PFSK-1 (cell line): ENCODE results near the gene TTC3.

Source experiments
- POLR2AphosphoS5 ChIP-seq: IDR thresholded peaks from 2 replicates; pipeline ENCODE4 v1.6.1; 2012; ENCODE audit warnings: low read depth, mild to moderate bottlenecking, control low read depth, low read length, moderate library complexity
- REST ChIP-seq, 2 experiments: IDR thresholded peaks; 2 replicates each; pipeline versions ENCODE4 v1.6.1 to v1.8.0; 2011 to 2012; ENCODE audit warnings: low read depth in 2 of 2, low read length in 2 of 2, control low read depth in 1 of 2, inconsistent platforms in 1 of 2, mild to moderate bottlenecking in 1 of 2, moderate library complexity in 1 of 2; ENCODE audit not compliant: insufficient read depth in 1 of 2
- SIN3A ChIP-seq: IDR thresholded peaks from 2 replicates; pipeline ENCODE4 v1.6.1; 2012; ENCODE audit warnings: mild to moderate bottlenecking, low read length, moderate library complexity, borderline replicate concordance; ENCODE audit not compliant: insufficient read depth
- TAF1 ChIP-seq: IDR thresholded peaks from 2 replicates; pipeline ENCODE4 v1.6.1; 2012; ENCODE audit warnings: low read length, control low read depth, borderline replicate concordance; ENCODE audit not compliant: insufficient read depth

GRCh38 chr21:37077403-37077802 is 4.3 kb downstream of the TTC3 start:
- TF ChIP-seq SIN3A (no peak), POLR2AphosphoS5 (no peak), TAF1 (no peak), REST (IDR thresholded peaks at IDR 0.05; ENCODE audit: insufficient read depth in 1 of 2, low read depth in 2 of 2, low read length in 2 of 2) (no peak)
